PC-3 (cell line): ENCODE data around the gene OSBPL8.

ENCODE experiments used
- CTCF ChIP-seq: fragments of 300-600 bp; sonication (generic); conservative IDR thresholded peaks from 2 replicates; pipeline ENCODE4 v1.5.1; 2017; ENCODE audit warnings: antibody characterized with exemption, low read depth, mild to moderate bottlenecking, low read length
- EZH2 ChIP-seq: fragments of 300-600 bp; sonication (generic); IDR thresholded peaks from one replicate; pipeline ENCODE4 v1.6.1; 2017; ENCODE audit warnings: antibody characterized with exemption, mild to moderate bottlenecking, low read length; ENCODE audit not compliant: unreplicated experiment

DNA sequence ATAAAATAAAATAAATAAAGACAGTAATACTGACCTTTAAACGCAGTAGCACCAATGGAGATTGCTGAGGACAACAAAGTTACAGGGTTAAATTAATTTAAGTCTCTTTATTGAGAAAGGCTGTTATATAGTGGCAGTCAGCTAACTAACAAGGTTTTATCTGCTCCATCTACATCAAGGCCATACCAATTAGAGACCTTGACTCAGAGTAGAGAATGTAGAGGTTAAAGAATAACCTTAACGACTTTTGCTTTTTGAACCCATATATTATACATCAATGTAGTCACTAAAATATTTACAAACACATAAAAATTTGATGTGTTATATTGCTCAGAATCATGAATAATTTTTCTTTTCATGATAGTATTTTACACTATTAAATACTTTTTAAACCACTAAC, 21.6 kb downstream of the OSBPL8 start:
- TF ChIP-seq CTCF = no peak
- TF ChIP-seq EZH2 = no peak
